ENCODE results near the gene ZNRF3. TPM values are rescaled to one million over a fixed set of nuclear protein-coding genes. Genes with fewer than 3 reads are reported as not detected.

ZNRF3 gene
- total and polyA plus RNA-seq, 2 experiments from 2014 or later: 11.1 to 32.2 TPM

DNA sequence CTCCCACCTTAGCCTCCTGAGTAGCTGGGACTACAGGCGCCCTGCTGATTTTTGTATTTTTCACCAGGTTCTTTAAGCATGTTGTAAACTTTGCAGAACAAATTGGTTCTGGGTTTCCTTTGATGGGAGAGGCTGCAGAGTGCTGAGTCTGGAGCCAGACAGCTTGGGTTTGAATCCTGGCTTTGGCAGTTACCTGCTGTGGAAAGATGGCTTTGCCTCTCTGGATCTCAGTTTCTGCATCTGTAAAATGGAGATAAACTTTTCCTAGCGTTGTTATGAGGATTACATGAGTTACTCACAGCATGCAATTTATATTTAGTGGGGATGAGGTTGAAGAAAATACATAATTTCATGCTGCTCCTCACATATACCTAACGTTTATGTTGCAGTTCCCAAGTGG, 19.1 kb downstream of the ZNRF3 start:
- Mint-ChIP-seq H3K27ac (no peak overlapping the region), H3K36me3 (ENCODE audit: low read depth) (no peaks in the 10 kb centered on the region; the same call in 2 of the 3 replicates), H3K9me3 (no peaks in the 10 kb centered on the region), H3K27me3 (ENCODE audit: insufficient read depth, low read depth, poor library complexity) (peaks cover 9% of the 10 kb centered on the region), H3K4me3 (no peak overlapping the region), H3K4me1 (peaks cover 62% of the 10 kb centered on the region)
- peaks cover 100% of the 10 kb centered on the region for H3K79me2 ChIP-seq (replicated peaks; ENCODE audit: insufficient read depth)
- H3K9me2 ChIP-seq (ENCODE audit: insufficient read depth): no peaks in the 10 kb centered on the region
- H3K4me1 ChIP-seq (ENCODE audit: insufficient read depth): peaks cover 58% of the 10 kb centered on the region
- H4K20me1 ChIP-seq (replicated peaks; ENCODE audit: insufficient read depth): peaks cover 15% of the 10 kb centered on the region
- no peak for DNase-seq (ENCODE audit: low spot score)
- no peaks in the 10 kb centered on the region for H3F3A ChIP-seq (replicated peaks; ENCODE audit: low read depth)
- H3K27me3 ChIP-seq (ENCODE audit: insufficient read depth): no peaks in the 10 kb centered on the region
- H3K27ac ChIP-seq (ENCODE audit: low read depth): no peak overlapping the region
- H2AFZ ChIP-seq: no peak overlapping the region
- H3K4me3 ChIP-seq: no peak overlapping the region
- H3K4me2 ChIP-seq: no peak overlapping the region
- H3K36me3 ChIP-seq (ENCODE audit: insufficient read depth): no peaks in the 10 kb centered on the region
- no peak for ATAC-seq
- no peak for TF ChIP-seq EZH2phosphoT487 (IDR thresholded peaks at IDR 0.05; ENCODE audit: unreplicated experiment)
- TF ChIP-seq ZNF114 (CRISPR knock-in tag; IDR thresholded peaks at IDR 0.05): no peak
- TF ChIP-seq STAT1 (IDR thresholded peaks at IDR 0.05; ENCODE audit: unreplicated experiment): no peak
- TF ChIP-seq, protein P1, sequence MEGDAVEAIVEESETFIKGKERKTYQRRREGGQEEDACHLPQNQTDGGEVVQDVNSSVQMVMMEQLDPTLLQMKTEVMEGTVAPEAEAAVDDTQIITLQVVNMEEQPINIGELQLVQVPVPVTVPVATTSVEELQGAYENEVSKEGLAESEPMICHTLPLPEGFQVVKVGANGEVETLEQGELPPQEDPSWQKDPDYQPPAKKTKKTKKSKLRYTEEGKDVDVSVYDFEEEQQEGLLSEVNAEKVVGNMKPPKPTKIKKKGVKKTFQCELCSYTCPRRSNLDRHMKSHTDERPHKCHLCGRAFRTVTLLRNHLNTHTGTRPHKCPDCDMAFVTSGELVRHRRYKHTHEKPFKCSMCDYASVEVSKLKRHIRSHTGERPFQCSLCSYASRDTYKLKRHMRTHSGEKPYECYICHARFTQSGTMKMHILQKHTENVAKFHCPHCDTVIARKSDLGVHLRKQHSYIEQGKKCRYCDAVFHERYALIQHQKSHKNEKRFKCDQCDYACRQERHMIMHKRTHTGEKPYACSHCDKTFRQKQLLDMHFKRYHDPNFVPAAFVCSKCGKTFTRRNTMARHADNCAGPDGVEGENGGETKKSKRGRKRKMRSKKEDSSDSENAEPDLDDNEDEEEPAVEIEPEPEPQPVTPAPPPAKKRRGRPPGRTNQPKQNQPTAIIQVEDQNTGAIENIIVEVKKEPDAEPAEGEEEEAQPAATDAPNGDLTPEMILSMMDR (conservative IDR thresholded peaks at IDR 0.05; ENCODE audit: low read depth in 2 of 2): no peak
- TF ChIP-seq, protein P2, sequence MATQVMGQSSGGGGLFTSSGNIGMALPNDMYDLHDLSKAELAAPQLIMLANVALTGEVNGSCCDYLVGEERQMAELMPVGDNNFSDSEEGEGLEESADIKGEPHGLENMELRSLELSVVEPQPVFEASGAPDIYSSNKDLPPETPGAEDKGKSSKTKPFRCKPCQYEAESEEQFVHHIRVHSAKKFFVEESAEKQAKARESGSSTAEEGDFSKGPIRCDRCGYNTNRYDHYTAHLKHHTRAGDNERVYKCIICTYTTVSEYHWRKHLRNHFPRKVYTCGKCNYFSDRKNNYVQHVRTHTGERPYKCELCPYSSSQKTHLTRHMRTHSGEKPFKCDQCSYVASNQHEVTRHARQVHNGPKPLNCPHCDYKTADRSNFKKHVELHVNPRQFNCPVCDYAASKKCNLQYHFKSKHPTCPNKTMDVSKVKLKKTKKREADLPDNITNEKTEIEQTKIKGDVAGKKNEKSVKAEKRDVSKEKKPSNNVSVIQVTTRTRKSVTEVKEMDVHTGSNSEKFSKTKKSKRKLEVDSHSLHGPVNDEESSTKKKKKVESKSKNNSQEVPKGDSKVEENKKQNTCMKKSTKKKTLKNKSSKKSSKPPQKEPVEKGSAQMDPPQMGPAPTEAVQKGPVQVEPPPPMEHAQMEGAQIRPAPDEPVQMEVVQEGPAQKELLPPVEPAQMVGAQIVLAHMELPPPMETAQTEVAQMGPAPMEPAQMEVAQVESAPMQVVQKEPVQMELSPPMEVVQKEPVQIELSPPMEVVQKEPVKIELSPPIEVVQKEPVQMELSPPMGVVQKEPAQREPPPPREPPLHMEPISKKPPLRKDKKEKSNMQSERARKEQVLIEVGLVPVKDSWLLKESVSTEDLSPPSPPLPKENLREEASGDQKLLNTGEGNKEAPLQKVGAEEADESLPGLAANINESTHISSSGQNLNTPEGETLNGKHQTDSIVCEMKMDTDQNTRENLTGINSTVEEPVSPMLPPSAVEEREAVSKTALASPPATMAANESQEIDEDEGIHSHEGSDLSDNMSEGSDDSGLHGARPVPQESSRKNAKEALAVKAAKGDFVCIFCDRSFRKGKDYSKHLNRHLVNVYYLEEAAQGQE (IDR thresholded peaks at IDR 0.05; ENCODE audit: unreplicated experiment): no peak
- TF ChIP-seq JUNB (IDR thresholded peaks at IDR 0.05; ENCODE audit: unreplicated experiment): no peak
- TF ChIP-seq, protein P3, sequence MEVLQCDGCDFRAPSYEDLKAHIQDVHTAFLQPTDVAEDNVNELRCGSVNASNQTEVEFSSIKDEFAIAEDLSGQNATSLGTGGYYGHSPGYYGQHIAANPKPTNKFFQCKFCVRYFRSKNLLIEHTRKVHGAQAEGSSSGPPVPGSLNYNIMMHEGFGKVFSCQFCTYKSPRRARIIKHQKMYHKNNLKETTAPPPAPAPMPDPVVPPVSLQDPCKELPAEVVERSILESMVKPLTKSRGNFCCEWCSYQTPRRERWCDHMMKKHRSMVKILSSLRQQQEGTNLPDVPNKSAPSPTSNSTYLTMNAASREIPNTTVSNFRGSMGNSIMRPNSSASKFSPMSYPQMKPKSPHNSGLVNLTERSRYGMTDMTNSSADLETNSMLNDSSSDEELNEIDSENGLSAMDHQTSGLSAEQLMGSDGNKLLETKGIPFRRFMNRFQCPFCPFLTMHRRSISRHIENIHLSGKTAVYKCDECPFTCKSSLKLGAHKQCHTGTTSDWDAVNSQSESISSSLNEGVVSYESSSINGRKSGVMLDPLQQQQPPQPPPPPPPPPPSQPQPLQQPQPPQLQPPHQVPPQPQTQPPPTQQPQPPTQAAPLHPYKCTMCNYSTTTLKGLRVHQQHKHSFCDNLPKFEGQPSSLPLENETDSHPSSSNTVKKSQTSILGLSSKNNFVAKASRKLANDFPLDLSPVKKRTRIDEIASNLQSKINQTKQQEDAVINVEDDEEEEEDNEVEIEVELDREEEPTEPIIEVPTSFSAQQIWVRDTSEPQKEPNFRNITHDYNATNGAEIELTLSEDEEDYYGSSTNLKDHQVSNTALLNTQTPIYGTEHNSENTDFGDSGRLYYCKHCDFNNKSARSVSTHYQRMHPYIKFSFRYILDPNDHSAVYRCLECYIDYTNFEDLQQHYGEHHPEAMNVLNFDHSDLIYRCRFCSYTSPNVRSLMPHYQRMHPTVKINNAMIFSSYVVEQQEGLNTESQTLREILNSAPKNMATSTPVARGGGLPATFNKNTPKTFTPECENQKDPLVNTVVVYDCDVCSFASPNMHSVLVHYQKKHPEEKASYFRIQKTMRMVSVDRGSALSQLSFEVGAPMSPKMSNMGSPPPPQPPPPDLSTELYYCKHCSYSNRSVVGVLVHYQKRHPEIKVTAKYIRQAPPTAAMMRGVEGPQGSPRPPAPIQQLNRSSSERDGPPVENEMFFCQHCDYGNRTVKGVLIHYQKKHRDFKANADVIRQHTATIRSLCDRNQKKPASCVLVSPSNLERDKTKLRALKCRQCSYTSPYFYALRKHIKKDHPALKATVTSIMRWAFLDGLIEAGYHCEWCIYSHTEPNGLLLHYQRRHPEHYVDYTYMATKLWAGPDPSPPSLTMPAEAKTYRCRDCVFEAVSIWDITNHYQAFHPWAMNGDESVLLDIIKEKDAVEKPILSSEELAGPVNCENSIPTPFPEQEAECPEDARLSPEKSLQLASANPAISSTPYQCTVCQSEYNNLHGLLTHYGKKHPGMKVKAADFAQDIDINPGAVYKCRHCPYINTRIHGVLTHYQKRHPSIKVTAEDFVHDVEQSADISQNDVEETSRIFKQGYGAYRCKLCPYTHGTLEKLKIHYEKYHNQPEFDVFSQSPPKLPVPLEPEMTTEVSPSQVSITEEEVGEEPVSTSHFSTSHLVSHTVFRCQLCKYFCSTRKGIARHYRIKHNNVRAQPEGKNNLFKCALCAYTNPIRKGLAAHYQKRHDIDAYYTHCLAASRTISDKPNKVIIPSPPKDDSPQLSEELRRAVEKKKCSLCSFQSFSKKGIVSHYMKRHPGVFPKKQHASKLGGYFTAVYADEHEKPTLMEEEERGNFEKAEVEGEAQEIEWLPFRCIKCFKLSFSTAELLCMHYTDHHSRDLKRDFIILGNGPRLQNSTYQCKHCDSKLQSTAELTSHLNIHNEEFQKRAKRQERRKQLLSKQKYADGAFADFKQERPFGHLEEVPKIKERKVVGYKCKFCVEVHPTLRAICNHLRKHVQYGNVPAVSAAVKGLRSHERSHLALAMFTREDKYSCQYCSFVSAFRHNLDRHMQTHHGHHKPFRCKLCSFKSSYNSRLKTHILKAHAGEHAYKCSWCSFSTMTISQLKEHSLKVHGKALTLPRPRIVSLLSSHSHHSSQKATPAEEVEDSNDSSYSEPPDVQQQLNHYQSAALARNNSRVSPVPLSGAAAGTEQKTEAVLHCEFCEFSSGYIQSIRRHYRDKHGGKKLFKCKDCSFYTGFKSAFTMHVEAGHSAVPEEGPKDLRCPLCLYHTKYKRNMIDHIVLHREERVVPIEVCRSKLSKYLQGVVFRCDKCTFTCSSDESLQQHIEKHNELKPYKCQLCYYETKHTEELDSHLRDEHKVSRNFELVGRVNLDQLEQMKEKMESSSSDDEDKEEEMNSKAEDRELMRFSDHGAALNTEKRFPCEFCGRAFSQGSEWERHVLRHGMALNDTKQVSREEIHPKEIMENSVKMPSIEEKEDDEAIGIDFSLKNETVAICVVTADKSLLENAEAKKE (CRISPR knock-in tag; IDR thresholded peaks at IDR 0.05): no peak
- TF ChIP-seq, protein P4, sequence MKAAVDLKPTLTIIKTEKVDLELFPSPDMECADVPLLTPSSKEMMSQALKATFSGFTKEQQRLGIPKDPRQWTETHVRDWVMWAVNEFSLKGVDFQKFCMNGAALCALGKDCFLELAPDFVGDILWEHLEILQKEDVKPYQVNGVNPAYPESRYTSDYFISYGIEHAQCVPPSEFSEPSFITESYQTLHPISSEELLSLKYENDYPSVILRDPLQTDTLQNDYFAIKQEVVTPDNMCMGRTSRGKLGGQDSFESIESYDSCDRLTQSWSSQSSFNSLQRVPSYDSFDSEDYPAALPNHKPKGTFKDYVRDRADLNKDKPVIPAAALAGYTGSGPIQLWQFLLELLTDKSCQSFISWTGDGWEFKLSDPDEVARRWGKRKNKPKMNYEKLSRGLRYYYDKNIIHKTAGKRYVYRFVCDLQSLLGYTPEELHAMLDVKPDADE (IDR thresholded peaks at IDR 0.05): no peak
- no peak for TF ChIP-seq EZH2 (IDR thresholded peaks at IDR 0.05; ENCODE audit: low read depth, unreplicated experiment)
- no peak for TF ChIP-seq POLR2AphosphoS5 (IDR thresholded peaks at IDR 0.05; ENCODE audit: low read depth)
- no peak for TF ChIP-seq CREB1 (CRISPR knock-in tag; IDR thresholded peaks at IDR 0.05; ENCODE audit: low read depth)
- TF ChIP-seq NANOG (IDR thresholded peaks at IDR 0.05; ENCODE audit: borderline replicate concordance): no peak
- no peak for TF ChIP-seq ZNF331 (CRISPR knock-in tag; IDR thresholded peaks at IDR 0.05; ENCODE audit: low read depth)
